ENCODE results near the gene SLC35B2. TPM values are rescaled to one million over a fixed set of nuclear protein-coding genes. Genes with fewer than 3 reads are reported as not detected.

Gene SLC35B2
- total RNA-seq, 1 experiment from 2014 or later: 44.6 TPM

DNA sequence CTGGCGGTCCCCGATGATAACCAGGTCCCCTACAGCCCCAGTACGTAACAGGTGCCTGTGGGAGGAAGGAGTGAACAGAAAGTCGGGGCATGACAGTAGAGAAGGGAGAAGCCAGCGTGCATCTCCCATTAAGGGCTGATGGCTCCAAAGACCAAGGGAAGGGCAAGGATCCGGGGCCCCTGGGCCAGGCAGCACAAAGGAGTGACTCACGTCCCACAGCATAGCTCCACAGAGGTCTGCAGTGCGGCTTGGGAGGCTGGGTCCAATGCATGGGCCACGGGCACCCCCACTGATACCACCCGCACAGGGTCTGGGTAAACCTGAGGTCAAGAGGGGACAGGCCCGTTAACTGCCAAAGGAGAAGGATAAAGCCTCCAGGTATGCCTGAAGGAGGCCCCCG, 45.5 kb upstream of the SLC35B2 start:
- no peak overlapping the region for H3K4me3 ChIP-seq (ENCODE audit: low read depth, low read length)
- no peaks in the 10 kb centered on the region for H3K9me3 ChIP-seq
- H3K4me1 Mint-ChIP-seq (ENCODE audit: low read depth, unreplicated experiment): peaks cover 7% of the 10 kb centered on the region
- intact Hi-C loops (cut with micrococcal nuclease; ENCODE audit: unreplicated experiment): no loop called here
- H3K27ac Mint-ChIP-seq (ENCODE audit: unreplicated experiment): no peak overlapping the region
- H3K4me1 ChIP-seq: peaks cover 6% of the 10 kb centered on the region; the same call in 1 of the 2 replicates
- no peaks in the 10 kb centered on the region for H3K9me3 Mint-ChIP-seq (ENCODE audit: unreplicated experiment)
- POLR2A ChIA-PET: no interaction called here
- H3K36me3 Mint-ChIP-seq (ENCODE audit: insufficient read depth, unreplicated experiment): peaks cover 18% of the 10 kb centered on the region
- TF ChIP-seq, protein P1, sequence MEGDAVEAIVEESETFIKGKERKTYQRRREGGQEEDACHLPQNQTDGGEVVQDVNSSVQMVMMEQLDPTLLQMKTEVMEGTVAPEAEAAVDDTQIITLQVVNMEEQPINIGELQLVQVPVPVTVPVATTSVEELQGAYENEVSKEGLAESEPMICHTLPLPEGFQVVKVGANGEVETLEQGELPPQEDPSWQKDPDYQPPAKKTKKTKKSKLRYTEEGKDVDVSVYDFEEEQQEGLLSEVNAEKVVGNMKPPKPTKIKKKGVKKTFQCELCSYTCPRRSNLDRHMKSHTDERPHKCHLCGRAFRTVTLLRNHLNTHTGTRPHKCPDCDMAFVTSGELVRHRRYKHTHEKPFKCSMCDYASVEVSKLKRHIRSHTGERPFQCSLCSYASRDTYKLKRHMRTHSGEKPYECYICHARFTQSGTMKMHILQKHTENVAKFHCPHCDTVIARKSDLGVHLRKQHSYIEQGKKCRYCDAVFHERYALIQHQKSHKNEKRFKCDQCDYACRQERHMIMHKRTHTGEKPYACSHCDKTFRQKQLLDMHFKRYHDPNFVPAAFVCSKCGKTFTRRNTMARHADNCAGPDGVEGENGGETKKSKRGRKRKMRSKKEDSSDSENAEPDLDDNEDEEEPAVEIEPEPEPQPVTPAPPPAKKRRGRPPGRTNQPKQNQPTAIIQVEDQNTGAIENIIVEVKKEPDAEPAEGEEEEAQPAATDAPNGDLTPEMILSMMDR (IDR thresholded peaks at IDR 0.05; ENCODE audit: insufficient read depth in 1 of 2, low read depth in 1 of 2, low read length in 1 of 2, severe bottlenecking in 1 of 2, unreplicated experiment in 1 of 2): no peak
- H3K27me3 Mint-ChIP-seq (ENCODE audit: insufficient read depth, unreplicated experiment): no peaks in the 10 kb centered on the region
- H3K36me3 ChIP-seq (ENCODE audit: control insufficient read depth, insufficient read depth, low read length): peaks cover 2% of the 10 kb centered on the region; the same call in 1 of the 2 replicates
- H3K27me3 ChIP-seq (replicated peaks; ENCODE audit: control insufficient read depth, insufficient read depth, low read length): no peaks in the 10 kb centered on the region
- DNase-seq: no peak
- no peak overlapping the region for H3K4me3 Mint-ChIP-seq (ENCODE audit: unreplicated experiment)
- BruUV-seq (replicated peaks): no TSS peak
- CTCF ChIA-PET: no interaction called here

DNA sequence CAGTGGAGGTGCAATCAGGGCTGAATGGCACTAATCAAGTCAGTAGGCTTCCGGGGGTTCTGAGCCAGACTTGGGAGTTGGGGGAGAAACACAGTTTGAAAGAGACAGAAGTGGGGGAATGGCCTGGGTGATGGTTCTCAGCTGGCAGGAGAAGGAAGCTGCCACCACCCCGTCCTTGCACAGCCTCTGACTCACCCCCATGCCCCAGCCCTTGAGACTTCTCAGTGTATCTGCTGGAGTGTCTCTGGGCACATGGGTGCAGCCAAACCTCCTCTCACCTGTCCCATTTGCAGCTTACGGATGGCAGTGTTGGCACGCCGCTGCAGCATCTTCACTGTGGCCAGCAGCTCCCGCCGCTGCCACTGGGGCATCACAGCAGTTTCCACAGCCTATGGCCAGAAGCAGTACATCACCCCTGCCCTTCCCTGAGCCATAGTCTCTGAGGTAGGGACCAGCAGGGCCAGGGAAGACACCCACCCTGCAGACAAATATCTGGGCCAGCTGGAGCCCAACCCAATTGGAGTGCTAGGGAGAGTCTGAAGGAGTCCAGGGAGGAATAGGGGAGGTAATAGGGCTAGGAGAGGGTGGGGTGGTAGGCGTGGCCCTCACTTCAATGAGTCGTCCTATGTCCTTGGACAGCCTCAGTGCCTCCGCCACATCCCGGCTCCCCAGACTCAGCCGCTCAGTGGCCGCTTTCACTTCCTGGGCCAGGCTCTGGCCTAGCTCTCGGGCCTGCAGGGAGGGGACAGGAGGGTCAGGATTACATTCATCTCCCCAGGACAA, 44.6 kb upstream of the SLC35B2 start:
- H3K36me3 Mint-ChIP-seq (ENCODE audit: insufficient read depth, unreplicated experiment): peaks cover 25% of the 10 kb centered on the region
- intact Hi-C loops (cut with micrococcal nuclease; ENCODE audit: unreplicated experiment): no loop called here
- BruUV-seq (replicated peaks): no TSS peak

DNA sequence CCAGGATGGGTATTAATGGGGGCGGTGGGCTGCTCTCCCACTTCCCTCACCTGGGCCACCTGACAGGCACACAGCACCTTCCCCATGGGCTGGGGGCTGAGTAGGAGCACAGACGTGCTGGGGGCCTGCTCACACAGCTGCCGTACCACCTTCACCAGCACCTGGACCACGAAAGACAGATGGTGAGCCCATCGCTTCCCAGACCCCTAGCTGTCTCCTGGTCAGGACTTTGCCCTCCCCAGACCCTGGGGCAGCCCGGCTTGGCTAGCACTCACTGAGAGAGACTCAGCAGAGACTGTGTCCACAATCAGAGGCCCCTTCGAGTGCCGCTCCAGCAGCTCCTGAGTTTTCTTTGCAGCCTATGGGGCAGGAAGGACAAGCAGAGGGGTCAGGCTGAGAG, 43.8 kb upstream of the SLC35B2 start:
- TF ChIP-seq, protein P1 (IDR thresholded peaks at IDR 0.05; ENCODE audit: insufficient read depth in 1 of 2, low read depth in 1 of 2, low read length in 1 of 2, severe bottlenecking in 1 of 2, unreplicated experiment in 1 of 2): no peak
- no peak for DNase-seq
- Mint-ChIP-seq H3K27ac (ENCODE audit: unreplicated experiment) (no peak overlapping the region), H3K36me3 (ENCODE audit: insufficient read depth, unreplicated experiment) (peaks cover 32% of the 10 kb centered on the region), H3K27me3 (ENCODE audit: insufficient read depth, unreplicated experiment) (peaks cover 8% of the 10 kb centered on the region), H3K4me3 (ENCODE audit: unreplicated experiment) (no peak overlapping the region), H3K4me1 (ENCODE audit: low read depth, unreplicated experiment) (peaks cover 7% of the 10 kb centered on the region), H3K9me3 (ENCODE audit: unreplicated experiment) (no peaks in the 10 kb centered on the region)
- Histone ChIP-seq H3K4me1 (peaks cover 9% of the 10 kb centered on the region; the same call in 1 of the 2 replicates), H3K36me3 (ENCODE audit: control insufficient read depth, insufficient read depth, low read length) (peaks cover 2% of the 10 kb centered on the region; the same call in 1 of the 2 replicates), H3K27me3 (replicated peaks; ENCODE audit: control insufficient read depth, insufficient read depth, low read length) (peaks cover 4% of the 10 kb centered on the region; the same call in 1 of the 2 replicates), H3K9me3 (no peaks in the 10 kb centered on the region), H3K4me3 (ENCODE audit: low read depth, low read length) (no peak overlapping the region)
- POLR2A ChIA-PET: no interaction called here
- CTCF ChIA-PET: no interaction called here
- intact Hi-C loops (cut with micrococcal nuclease; ENCODE audit: unreplicated experiment): no loop called here
- no TSS peak for BruUV-seq (replicated peaks)

More for the DNA sequence above, 44.6 kb upstream of the SLC35B2 start:
- POLR2A ChIA-PET: interaction anchor here (0.6 kb wide), 1 partner anchor 15 kb away, joined by 3 read pairs; no protein-coding TSS in a partner anchor
- DNase-seq: no peak
- Mint-ChIP-seq H3K4me3 (ENCODE audit: unreplicated experiment) (no peak overlapping the region), H3K27me3 (ENCODE audit: insufficient read depth, unreplicated experiment) (no peaks in the 10 kb centered on the region), H3K4me1 (ENCODE audit: low read depth, unreplicated experiment) (peaks cover 7% of the 10 kb centered on the region), H3K9me3 (ENCODE audit: unreplicated experiment) (no peaks in the 10 kb centered on the region), H3K27ac (ENCODE audit: unreplicated experiment) (no peak overlapping the region)
- Histone ChIP-seq H3K4me3 (ENCODE audit: low read depth, low read length) (no peak overlapping the region), H3K36me3 (ENCODE audit: control insufficient read depth, insufficient read depth, low read length) (peaks cover 2% of the 10 kb centered on the region; the same call in 1 of the 2 replicates), H3K4me1 (peaks cover 9% of the 10 kb centered on the region; the same call in 1 of the 2 replicates), H3K9me3 (no peaks in the 10 kb centered on the region), H3K27me3 (replicated peaks; ENCODE audit: control insufficient read depth, insufficient read depth, low read length) (peaks cover 2% of the 10 kb centered on the region; the same call in 1 of the 2 replicates)
- CTCF ChIA-PET: no interaction called here
- TF ChIP-seq, protein P1 (IDR thresholded peaks at IDR 0.05; ENCODE audit: insufficient read depth in 1 of 2, low read depth in 1 of 2, low read length in 1 of 2, severe bottlenecking in 1 of 2, unreplicated experiment in 1 of 2): no peak
